ENCODE measurements around the gene C18orf32. TPM values are rescaled to one million over a fixed set of nuclear protein-coding genes. Genes with fewer than 3 reads are reported as not detected.
"Not testable (repeated sequence)": the region's sequence is repeated elsewhere in the genome, so short reads cannot be mapped to it uniquely, and the experiment has no call there.

The C18orf32 gene
- total RNA-seq, 2 experiments from 2014 or later, result 14.9 to 20.9 TPM

GRCh38 chr18:49481317-49481716 is 5.7 kb downstream of the C18orf32 start:
- no peaks in the 10 kb centered on the region for H3K9me3 Mint-ChIP-seq (ENCODE audit: insufficient read depth)
- H3K4me3 Mint-ChIP-seq, result no peak overlapping the region
- peaks cover 41% of the 10 kb centered on the region for H3K36me3 Mint-ChIP-seq (ENCODE audit: low read depth)
- DNase-seq (no peak), ATAC-seq (no peak)
- CTCF ChIA-PET, result interaction anchor here (0.6 kb wide), 1 partner anchor 17 kb away, joined by 3 read pairs; no protein-coding TSS in a partner anchor
- H3K4me1 Mint-ChIP-seq (ENCODE audit: low read depth), result peaks cover 24% of the 10 kb centered on the region
- no peaks in the 10 kb centered on the region for H3K27me3 Mint-ChIP-seq (ENCODE audit: low read depth)
- H3K27ac Mint-ChIP-seq, result no peak overlapping the region
- POLR2A ChIA-PET, result no interaction called here

GRCh38 chr18:49479381-49480137 is 7.5 kb downstream of the C18orf32 start:
- CTCF ChIA-PET, result interaction anchor here (1.2 kb wide), 1 partner anchor 16 kb away, joined by 6 read pairs; no protein-coding TSS in a partner anchor
- ATAC-seq (no peak), DNase-seq (no peak)
- Mint-ChIP-seq H3K36me3 (ENCODE audit: low read depth) (peaks cover 39% of the 10 kb centered on the region), H3K4me1 (ENCODE audit: low read depth) (peaks cover 14% of the 10 kb centered on the region), H3K27me3 (ENCODE audit: low read depth) (no peaks in the 10 kb centered on the region), H3K4me3 (no peak overlapping the region), H3K9me3 (ENCODE audit: insufficient read depth) (no peaks in the 10 kb centered on the region), H3K27ac (no peak overlapping the region)
- POLR2A ChIA-PET, result no interaction called here

DNA sequence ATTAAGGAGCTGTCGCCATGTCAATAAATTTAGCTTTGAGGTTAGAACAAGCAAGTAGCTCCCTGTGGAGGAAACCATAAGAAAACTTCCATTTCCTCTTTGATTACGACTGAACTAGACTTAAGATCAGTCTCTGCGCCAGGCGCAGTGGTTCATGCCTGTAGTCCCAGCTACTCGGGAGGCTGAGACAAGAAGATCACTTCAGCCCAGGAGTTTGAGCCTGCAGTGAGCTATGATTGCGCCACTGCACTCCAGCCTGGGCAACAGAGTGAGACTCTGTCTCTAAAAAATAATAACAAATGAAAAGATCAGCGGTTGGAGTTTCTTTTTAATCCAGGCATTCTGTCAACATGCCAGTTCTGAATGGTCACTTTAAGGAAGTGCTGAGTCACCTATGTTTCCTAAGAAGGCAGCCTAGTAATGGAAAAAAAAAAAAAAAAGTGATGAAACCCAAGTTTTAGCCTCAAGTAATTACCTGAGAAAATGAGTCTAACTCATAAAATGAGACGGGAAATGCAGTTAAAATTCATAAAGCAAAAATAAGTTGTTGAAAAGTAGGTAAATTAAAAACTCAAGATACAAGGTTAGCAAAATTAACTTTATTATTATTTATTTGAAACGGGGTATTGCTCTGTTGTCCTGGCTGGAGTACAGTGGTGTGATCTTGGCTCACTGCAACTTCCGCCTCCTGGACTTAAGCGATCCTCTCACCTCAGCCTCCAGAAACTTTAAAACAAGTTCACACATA is 10.2 kb downstream of the C18orf32 start:
- DNase-seq, result no peak
- no peak for ATAC-seq
- no peaks in the 10 kb centered on the region for H3K9me3 Mint-ChIP-seq (ENCODE audit: insufficient read depth)
- H3K4me1 Mint-ChIP-seq (ENCODE audit: low read depth), result peaks cover 9% of the 10 kb centered on the region
- POLR2A ChIA-PET, result interaction anchor here (0.6 kb wide), 1 partner anchor 656 kb away, joined by 3 read pairs; no protein-coding TSS in a partner anchor
- no peak overlapping the region for H3K27ac Mint-ChIP-seq
- peaks cover 27% of the 10 kb centered on the region for H3K36me3 Mint-ChIP-seq (ENCODE audit: low read depth)
- peaks cover 2% of the 10 kb centered on the region for H3K27me3 Mint-ChIP-seq (ENCODE audit: low read depth)
- no peak overlapping the region for H3K4me3 Mint-ChIP-seq
- CTCF ChIA-PET, result no interaction called here

DNA sequence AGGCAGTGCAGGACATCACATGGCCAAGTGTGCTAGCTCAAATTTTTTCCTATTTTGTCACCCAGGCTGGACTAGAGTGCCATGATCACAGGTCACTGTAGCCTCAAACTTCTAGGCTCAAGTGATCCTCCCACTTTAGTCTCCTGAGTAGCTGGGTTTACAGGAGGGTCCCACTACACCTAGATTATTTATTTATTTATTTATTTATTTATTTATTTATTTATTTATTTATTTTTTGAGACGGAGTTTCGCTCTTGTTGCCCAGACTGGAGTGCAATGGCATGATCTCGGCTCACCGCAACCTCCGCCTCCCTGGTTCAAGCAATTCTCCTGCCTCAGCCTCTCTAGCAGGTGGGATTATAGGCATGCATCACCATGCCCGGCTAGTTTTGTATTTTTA is 12.1 kb downstream of the C18orf32 start:
- ATAC-seq; H3K27ac Mint-ChIP-seq; H3K9me3 Mint-ChIP-seq (ENCODE audit: insufficient read depth); H3K4me3 Mint-ChIP-seq; H3K4me1 Mint-ChIP-seq (ENCODE audit: low read depth); CTCF ChIA-PET; DNase-seq; H3K27me3 Mint-ChIP-seq (ENCODE audit: low read depth): not testable (repeated sequence)
- H3K36me3 Mint-ChIP-seq (ENCODE audit: low read depth), result peaks cover 19% of the 10 kb centered on the region
- POLR2A ChIA-PET, result interaction anchor here (1.0 kb wide), 1 partner anchor 12 kb away, joined by 4 read pairs; the partner anchor contains the start of gene C18orf32

GRCh38 chr18:49473721-49474120 is 13.3 kb downstream of the C18orf32 start:
- H3K27me3 Mint-ChIP-seq (ENCODE audit: low read depth), result peaks cover 18% of the 10 kb centered on the region
- DNase-seq (no peak), ATAC-seq (no peak)
- CTCF ChIA-PET, result no interaction called here
- POLR2A ChIA-PET, result interaction anchor here (0.6 kb wide), 1 partner anchor 312 kb away, joined by 4 read pairs; no protein-coding TSS in a partner anchor
- no peak overlapping the region for H3K4me3 Mint-ChIP-seq
- H3K9me3 Mint-ChIP-seq (ENCODE audit: insufficient read depth), result no peaks in the 10 kb centered on the region
- peaks cover 7% of the 10 kb centered on the region for H3K36me3 Mint-ChIP-seq (ENCODE audit: low read depth)
- no peak overlapping the region for H3K27ac Mint-ChIP-seq
- H3K4me1 Mint-ChIP-seq (ENCODE audit: low read depth), result peaks cover 8% of the 10 kb centered on the region

DNA sequence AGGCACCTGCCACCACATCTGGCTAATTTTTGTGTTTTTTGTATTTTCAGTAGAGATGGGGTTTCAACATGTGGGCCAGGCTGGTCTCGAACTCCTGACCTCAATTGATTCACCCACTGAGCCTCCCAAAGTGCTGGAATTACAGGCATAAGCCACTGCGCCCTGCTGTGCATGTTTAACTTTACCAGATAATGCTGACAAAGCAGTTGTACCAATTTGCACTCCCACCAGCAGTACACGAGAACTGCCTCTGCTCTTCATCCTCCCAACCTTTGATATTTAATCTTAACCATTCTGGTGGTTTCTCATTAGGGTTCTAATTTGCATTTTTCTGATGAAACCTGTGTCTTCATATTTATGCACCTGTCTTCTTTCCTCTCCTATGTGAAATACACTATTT is 14.6 kb downstream of the C18orf32 start:
- H3K4me3 Mint-ChIP-seq, result no peak overlapping the region
- no peak for ATAC-seq
- no peak overlapping the region for H3K27ac Mint-ChIP-seq
- POLR2A ChIA-PET, result no interaction called here
- no peaks in the 10 kb centered on the region for H3K9me3 Mint-ChIP-seq (ENCODE audit: insufficient read depth)
- no peak for DNase-seq
- H3K4me1 Mint-ChIP-seq (ENCODE audit: low read depth), result peaks cover 8% of the 10 kb centered on the region
- CTCF ChIA-PET, result no interaction called here
- H3K36me3 Mint-ChIP-seq (ENCODE audit: low read depth), result peaks cover 7% of the 10 kb centered on the region
- H3K27me3 Mint-ChIP-seq (ENCODE audit: low read depth), result peaks cover 20% of the 10 kb centered on the region

GRCh38 chr18:49471532-49471931 is 15.5 kb downstream of the C18orf32 start:
- H3K27ac Mint-ChIP-seq, result no peak overlapping the region
- H3K4me1 Mint-ChIP-seq (ENCODE audit: low read depth), result peaks cover 3% of the 10 kb centered on the region
- POLR2A ChIA-PET, result no interaction called here
- no peak for ATAC-seq
- CTCF ChIA-PET, result no interaction called here
- peaks cover 20% of the 10 kb centered on the region for H3K27me3 Mint-ChIP-seq (ENCODE audit: low read depth)
- H3K4me3 Mint-ChIP-seq, result no peak overlapping the region
- peaks cover 3% of the 10 kb centered on the region for H3K36me3 Mint-ChIP-seq (ENCODE audit: low read depth)
- no peak for DNase-seq
- no peaks in the 10 kb centered on the region for H3K9me3 Mint-ChIP-seq (ENCODE audit: insufficient read depth)

DNA sequence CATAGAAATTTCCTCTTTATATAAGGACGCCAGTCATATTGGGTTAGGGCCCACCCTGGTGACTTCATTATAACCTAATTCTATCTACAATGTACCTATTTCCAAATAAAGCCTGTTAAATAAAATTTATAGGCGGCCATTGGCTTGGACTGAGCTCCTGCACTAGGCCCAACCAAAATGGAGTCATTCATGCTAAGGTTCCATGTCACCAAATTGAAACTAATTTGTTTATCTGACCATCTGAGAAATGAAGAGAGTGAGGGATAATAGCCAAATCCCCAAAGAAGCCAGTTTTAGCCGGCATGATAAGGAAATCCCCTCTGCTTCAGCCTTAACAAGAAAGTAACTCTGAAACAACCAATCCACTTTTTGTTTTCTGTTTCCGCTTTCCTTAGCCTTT is 19.4 kb downstream of the C18orf32 start:
- no peak overlapping the region for H3K27ac Mint-ChIP-seq
- no peaks in the 10 kb centered on the region for H3K36me3 Mint-ChIP-seq (ENCODE audit: low read depth)
- H3K9me3 Mint-ChIP-seq (ENCODE audit: insufficient read depth), result no peaks in the 10 kb centered on the region
- H3K27me3 Mint-ChIP-seq (ENCODE audit: low read depth), result peaks cover 19% of the 10 kb centered on the region
- H3K4me1 Mint-ChIP-seq (ENCODE audit: low read depth), result no peaks in the 10 kb centered on the region
- ChIA-PET POLR2A (no interaction called here), CTCF (interaction anchor here (2.0 kb wide), 1 partner anchor 11 kb away, joined by 6 read pairs; no protein-coding TSS in a partner anchor)
- ATAC-seq (no peak), DNase-seq (no peak)
- no peak overlapping the region for H3K4me3 Mint-ChIP-seq

DNA sequence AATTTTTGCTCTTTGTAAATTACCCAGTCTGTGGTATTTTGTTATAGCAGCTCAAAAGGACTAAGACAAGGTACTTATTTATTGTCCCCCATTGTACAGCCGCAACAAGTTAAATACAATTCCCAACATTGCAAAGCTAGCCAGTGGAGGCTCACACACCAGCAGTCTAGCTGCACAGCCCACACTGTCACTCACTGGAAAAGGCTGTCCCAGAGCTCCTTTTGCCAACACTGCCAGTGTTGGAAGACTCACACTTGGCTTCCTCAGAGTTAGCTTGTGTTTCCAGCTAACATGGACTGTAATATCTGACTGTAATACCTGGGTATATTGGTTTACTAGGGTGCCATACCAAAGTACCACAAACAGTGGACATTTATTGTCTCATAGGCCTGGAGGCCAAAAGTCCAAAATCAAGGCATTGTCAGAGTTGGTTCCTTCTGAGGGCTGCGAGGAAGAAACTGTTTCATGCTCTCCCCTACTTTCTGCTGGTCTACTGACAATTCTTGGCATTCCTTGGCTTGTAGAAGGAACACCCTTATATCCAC is 19.9 kb downstream of the C18orf32 start:
- ChIA-PET POLR2A (no interaction called here), CTCF (interaction anchor here (2.0 kb wide), 1 partner anchor 10 kb away, joined by 6 read pairs; no protein-coding TSS in a partner anchor)
- ATAC-seq, result no peak
- Mint-ChIP-seq H3K27ac (no peak overlapping the region), H3K9me3 (ENCODE audit: insufficient read depth) (no peaks in the 10 kb centered on the region), H3K27me3 (ENCODE audit: low read depth) (peaks cover 18% of the 10 kb centered on the region), H3K4me3 (no peak overlapping the region), H3K36me3 (ENCODE audit: low read depth) (no peaks in the 10 kb centered on the region), H3K4me1 (ENCODE audit: low read depth) (no peaks in the 10 kb centered on the region)
- no peak for DNase-seq

GRCh38 chr18:49464718-49465598 is 22.1 kb downstream of the C18orf32 start:
- Mint-ChIP-seq H3K9me3 (ENCODE audit: insufficient read depth) (no peaks in the 10 kb centered on the region), H3K27ac (no peak overlapping the region), H3K4me3 (no peak overlapping the region), H3K27me3 (ENCODE audit: low read depth) (peaks cover 11% of the 10 kb centered on the region), H3K36me3 (ENCODE audit: low read depth) (no peaks in the 10 kb centered on the region), H3K4me1 (ENCODE audit: low read depth) (peaks cover 8% of the 10 kb centered on the region)
- POLR2A ChIA-PET, result interaction anchor here (0.6 kb wide), 1 partner anchor 96 kb away, joined by 3 read pairs; no protein-coding TSS in a partner anchor
- DNase-seq (no peak), ATAC-seq (no peak)
- CTCF ChIA-PET, result interaction anchor here (0.8 to 2.1 kb wide), 11 partner anchors 16 to 803 kb away, joined by 3 to 6 read pairs (median 3); no protein-coding TSS in a partner anchor

DNA sequence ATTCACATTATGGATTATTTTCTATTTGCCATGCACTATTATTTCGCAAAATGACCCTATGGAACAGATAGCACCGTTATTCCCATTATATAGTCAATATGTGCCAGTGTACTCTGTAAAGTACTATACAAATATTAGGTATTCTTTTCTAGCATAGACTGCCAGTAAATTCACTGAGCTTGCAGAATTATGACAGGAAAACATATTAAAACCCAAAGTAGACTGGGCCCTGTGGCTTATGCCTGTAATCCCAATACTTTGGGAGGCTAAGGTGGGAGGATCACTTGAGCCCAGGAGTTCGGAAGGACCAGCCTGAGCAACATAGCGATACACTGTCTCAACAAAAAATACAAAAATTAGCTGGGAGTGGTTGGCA is 25.4 kb downstream of the C18orf32 start:
- POLR2A ChIA-PET, result no interaction called here
- Mint-ChIP-seq H3K36me3 (ENCODE audit: low read depth) (no peaks in the 10 kb centered on the region), H3K27me3 (ENCODE audit: low read depth) (no peaks in the 10 kb centered on the region), H3K4me1 (ENCODE audit: low read depth) (peaks cover 32% of the 10 kb centered on the region), H3K27ac (no peak overlapping the region), H3K9me3 (ENCODE audit: insufficient read depth) (no peaks in the 10 kb centered on the region), H3K4me3 (no peak overlapping the region)
- DNase-seq, result no peak
- CTCF ChIA-PET, result interaction anchor here (1.6 kb wide), 1 partner anchor 24 kb away, joined by 8 read pairs; the partner anchor contains the start of gene C18orf32
- no peak for ATAC-seq

Measured in activated CD8-positive, alpha-beta T cell treated with anti-CD3 and anti-CD28 coated beads, Interleukin-2, amount 10 ng/mL, durations not matched to agents 7 days and 5 days (primary cell).